ENCODE data around the gene ATP6AP1. TPM values are rescaled to one million over a fixed set of nuclear protein-coding genes. Genes with fewer than 3 reads are reported as not detected.

The ATP6AP1 gene
- total RNA-seq, 1 donor from 2014 or later, result 153 TPM

DNA sequence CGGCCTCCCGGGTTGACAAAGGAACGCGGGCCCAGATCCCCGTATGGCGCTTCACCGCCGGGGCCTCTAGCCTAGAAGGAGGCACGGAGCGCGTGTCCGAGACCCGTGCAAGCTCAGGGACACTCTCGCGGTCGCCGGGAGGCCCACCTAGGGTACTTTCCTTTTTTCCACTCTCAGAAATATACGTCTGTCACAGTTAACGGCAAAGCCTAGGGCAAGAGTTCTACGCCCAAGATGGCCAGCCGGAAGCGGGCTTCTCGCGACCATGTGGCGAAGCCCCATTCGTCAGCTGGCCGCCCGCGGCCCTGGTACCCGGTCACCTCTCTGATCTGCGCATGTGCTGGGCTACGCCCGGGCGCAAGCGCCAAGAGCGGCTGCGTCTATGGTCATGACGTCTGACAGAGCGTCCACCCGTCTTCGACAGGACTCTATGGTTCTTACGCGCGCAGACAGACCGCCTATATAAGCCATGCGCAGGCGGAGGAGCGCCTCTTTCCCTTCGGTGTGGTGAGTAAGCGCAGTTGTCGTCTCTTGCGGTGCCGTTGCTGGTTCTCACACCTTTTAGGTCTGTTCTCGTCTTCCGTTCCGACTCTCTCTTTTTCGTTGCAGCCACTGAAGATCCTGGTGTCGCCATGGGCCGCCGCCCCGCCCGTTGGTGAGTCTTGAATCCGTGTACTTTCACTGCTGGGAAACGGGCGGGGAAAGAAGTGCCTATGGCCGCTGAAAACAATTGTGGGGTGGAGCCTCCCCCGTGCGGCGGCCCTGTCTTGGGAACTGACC is 30.4 kb upstream of the ATP6AP1 start, which contains the start of gene RPL10:
Gene RPL10 (plus strand): TSS at position 490 of the 780 bp plus-strand sequence. CDS start 143 bp downstream, at position 633.
- no peaks in the 10 kb centered on the region for H3K9me3 Mint-ChIP-seq (ENCODE audit: unreplicated experiment)
- Histone ChIP-seq H3K79me2 (ENCODE audit: insufficient read depth, low read length) (peaks cover 26% of the 10 kb centered on the region), H3K9ac (ENCODE audit: low read length) (peak within 1 kb of the TSS; percentile 98), H3K4me2 (ENCODE audit: low read length) (peak within 1 kb of the TSS; percentile 92), H4K20me1 (ENCODE audit: insufficient read depth, low read length) (peaks cover 37% of the 10 kb centered on the region), H3K9me3 (ENCODE audit: insufficient read depth, low read depth, low read length) (no peaks in the 10 kb centered on the region), H2AFZ (ENCODE audit: low read depth, low read length) (peak within 1 kb of the TSS; percentile 23), H3K27ac (ENCODE audit: low read depth, low read length) (peak within 1 kb of the TSS; percentile 96), H3K36me3 (ENCODE audit: insufficient read depth, low read length) (peaks cover 14% of the 10 kb centered on the region), H3K4me3 (ENCODE audit: insufficient read depth, low read depth, low read length) (peak within 1 kb of the TSS; percentile 91), H3K4me1 (ENCODE audit: insufficient read depth, low read length) (peaks cover 4% of the 10 kb centered on the region), H3K27me3 (ENCODE audit: insufficient read depth, low read length) (no peaks in the 10 kb centered on the region)
- peak within 1 kb of the TSS; percentile 98 for H3K4me3 Mint-ChIP-seq (ENCODE audit: unreplicated experiment)
- peak; percentile 92 for DNase-seq (ENCODE audit: low read depth)
- peak within 1 kb of the TSS; percentile 99 for H3K27ac Mint-ChIP-seq (ENCODE audit: unreplicated experiment)
- H3K36me3 Mint-ChIP-seq (ENCODE audit: low read depth, unreplicated experiment), result peaks cover 13% of the 10 kb centered on the region
- peak; percentile 62 for FAIRE-seq
- H3K27me3 Mint-ChIP-seq (ENCODE audit: low read depth, unreplicated experiment), result no peaks in the 10 kb centered on the region
- H3K4me1 Mint-ChIP-seq (ENCODE audit: low read depth, unreplicated experiment), result peaks cover 7% of the 10 kb centered on the region
- TF ChIP-seq, protein P1, sequence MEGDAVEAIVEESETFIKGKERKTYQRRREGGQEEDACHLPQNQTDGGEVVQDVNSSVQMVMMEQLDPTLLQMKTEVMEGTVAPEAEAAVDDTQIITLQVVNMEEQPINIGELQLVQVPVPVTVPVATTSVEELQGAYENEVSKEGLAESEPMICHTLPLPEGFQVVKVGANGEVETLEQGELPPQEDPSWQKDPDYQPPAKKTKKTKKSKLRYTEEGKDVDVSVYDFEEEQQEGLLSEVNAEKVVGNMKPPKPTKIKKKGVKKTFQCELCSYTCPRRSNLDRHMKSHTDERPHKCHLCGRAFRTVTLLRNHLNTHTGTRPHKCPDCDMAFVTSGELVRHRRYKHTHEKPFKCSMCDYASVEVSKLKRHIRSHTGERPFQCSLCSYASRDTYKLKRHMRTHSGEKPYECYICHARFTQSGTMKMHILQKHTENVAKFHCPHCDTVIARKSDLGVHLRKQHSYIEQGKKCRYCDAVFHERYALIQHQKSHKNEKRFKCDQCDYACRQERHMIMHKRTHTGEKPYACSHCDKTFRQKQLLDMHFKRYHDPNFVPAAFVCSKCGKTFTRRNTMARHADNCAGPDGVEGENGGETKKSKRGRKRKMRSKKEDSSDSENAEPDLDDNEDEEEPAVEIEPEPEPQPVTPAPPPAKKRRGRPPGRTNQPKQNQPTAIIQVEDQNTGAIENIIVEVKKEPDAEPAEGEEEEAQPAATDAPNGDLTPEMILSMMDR (IDR thresholded peaks at IDR 0.05; ENCODE audit: insufficient read depth, low read depth, low read length), result no peak
- TF ChIP-seq EZH2 (IDR thresholded peaks at IDR 0.05; ENCODE audit: insufficient read depth, low read length), result no peak

DNA sequence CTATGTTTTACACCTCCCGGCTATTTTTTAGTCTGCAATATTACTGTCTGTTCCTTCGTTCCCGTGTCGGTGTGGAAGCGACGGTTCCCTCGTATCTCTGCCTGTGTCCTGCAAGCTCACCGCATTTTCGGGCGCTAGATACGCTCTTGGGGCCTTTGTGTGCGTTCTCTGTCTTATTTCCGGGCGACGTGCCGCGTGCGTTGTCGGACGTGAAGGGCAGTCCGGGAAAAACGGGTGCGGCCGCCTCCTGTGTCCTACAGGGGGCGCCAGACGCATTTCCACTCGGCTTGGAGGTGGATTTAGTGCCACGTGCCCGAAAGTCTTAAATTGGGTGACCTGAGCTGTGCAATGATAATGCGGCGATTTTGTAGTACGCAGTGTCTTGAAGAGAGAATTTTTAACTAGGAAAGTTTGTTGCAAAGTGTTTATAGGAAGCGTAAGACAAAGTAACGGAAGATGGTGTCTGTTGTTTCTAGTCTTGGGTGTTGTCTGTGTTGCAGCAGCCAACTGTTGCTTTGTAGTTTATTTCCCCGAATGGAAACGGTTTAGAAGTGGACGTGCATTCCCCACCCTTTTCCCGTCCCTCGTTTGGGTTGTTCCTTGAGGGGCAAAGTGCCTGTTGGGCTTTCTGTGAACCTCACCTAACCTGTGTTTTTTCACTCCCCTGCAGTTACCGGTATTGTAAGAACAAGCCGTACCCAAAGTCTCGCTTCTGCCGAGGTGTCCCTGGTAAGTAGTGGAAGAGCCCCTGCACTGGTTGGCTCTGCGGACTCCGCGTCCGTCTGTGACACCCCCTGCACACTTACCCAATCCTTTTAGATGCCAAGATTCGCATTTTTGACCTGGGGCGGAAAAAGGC is 29.6 kb upstream of the ATP6AP1 start:
- H3K79me2 ChIP-seq (ENCODE audit: insufficient read depth, low read length), result peaks cover 26% of the 10 kb centered on the region
- peak; percentile 40 for DNase-seq (ENCODE audit: low read depth)
- H3K9me3 Mint-ChIP-seq (ENCODE audit: unreplicated experiment), result no peaks in the 10 kb centered on the region

More for the DNA sequence above, 29.6 kb upstream of the ATP6AP1 start:
- H3K27me3 Mint-ChIP-seq (ENCODE audit: low read depth, unreplicated experiment), result no peaks in the 10 kb centered on the region
- Histone ChIP-seq H3K4me3 (ENCODE audit: insufficient read depth, low read depth, low read length) (peak overlapping the region; percentile 91), H3K9me3 (ENCODE audit: insufficient read depth, low read depth, low read length) (no peaks in the 10 kb centered on the region), H2AFZ (ENCODE audit: low read depth, low read length) (no peak overlapping the region), H4K20me1 (ENCODE audit: insufficient read depth, low read length) (peaks cover 37% of the 10 kb centered on the region), H3K36me3 (ENCODE audit: insufficient read depth, low read length) (peaks cover 14% of the 10 kb centered on the region), H3K9ac (ENCODE audit: low read length) (peak overlapping the region; percentile 98), H3K4me1 (ENCODE audit: insufficient read depth, low read length) (peaks cover 4% of the 10 kb centered on the region), H3K4me2 (ENCODE audit: low read length) (peak overlapping the region; percentile 92), H3K27me3 (ENCODE audit: insufficient read depth, low read length) (no peaks in the 10 kb centered on the region), H3K27ac (ENCODE audit: low read depth, low read length) (peak overlapping the region; percentile 96)
- H3K36me3 Mint-ChIP-seq (ENCODE audit: low read depth, unreplicated experiment), result peaks cover 13% of the 10 kb centered on the region
- peak overlapping the region; percentile 99 for H3K27ac Mint-ChIP-seq (ENCODE audit: unreplicated experiment)
- no peak for FAIRE-seq
- TF ChIP-seq EZH2 (IDR thresholded peaks at IDR 0.05; ENCODE audit: insufficient read depth, low read length), result no peak
- TF ChIP-seq, protein P1 (IDR thresholded peaks at IDR 0.05; ENCODE audit: insufficient read depth, low read depth, low read length), result peak; percentile 71
- H3K4me3 Mint-ChIP-seq (ENCODE audit: unreplicated experiment), result peak overlapping the region; percentile 98
- peaks cover 7% of the 10 kb centered on the region for H3K4me1 Mint-ChIP-seq (ENCODE audit: low read depth, unreplicated experiment)
